SK-N-SH treated with all-trans-retinoic acid at 6 μM for 48 hours (cell line): ENCODE data around the gene NADK.

Experiments
- ATAC-seq: fragments of 200-7000 bp; cut with Tn5 transposase; 3 replicates; pipeline ENCODE4 v1.9.1; 2020; ENCODE audit warnings: mild to moderate bottlenecking, moderate library complexity
- ARNTL ChIP-seq: fragments of 450-650 bp; formaldehyde crosslinking; IDR thresholded peaks from 2 replicates; pipeline ENCODE4 v1.5.0; 2020; ENCODE audit warnings: low read depth, mild to moderate bottlenecking, moderate library complexity, borderline replicate concordance
- BACH2 ChIP-seq: fragments of 250-450 bp; sonication (Bioruptor Pico); IDR thresholded peaks from 2 replicates; pipeline ENCODE4 v1.9.0; 2021; ENCODE audit warnings: mild to moderate bottlenecking, borderline replicate concordance
- CREB5 ChIP-seq: fragments of 250-450 bp; sonication (Bioruptor Pico); IDR thresholded peaks from 2 replicates; pipeline ENCODE4 v1.5.1; 2020; ENCODE audit warnings: low read depth, mild to moderate bottlenecking, moderate library complexity
- CSDC2 ChIP-seq: fragments of 250-450 bp; sonication (Bioruptor Pico); IDR thresholded peaks from 2 replicates; pipeline ENCODE4 v1.5.0; 2020; ENCODE audit warnings: mild to moderate bottlenecking, moderate library complexity
- ESRRG ChIP-seq: fragments of 250-450 bp; sonication (Bioruptor Pico); IDR thresholded peaks from 2 replicates; pipeline ENCODE4 v1.6.1; 2021; ENCODE audit warnings: mild to moderate bottlenecking
- GLIS3 ChIP-seq: fragments of 250-450 bp; sonication (Bioruptor Pico); IDR thresholded peaks from 2 replicates; pipeline ENCODE4 v1.5.0; 2020; ENCODE audit warnings: mild to moderate bottlenecking, moderate library complexity
- ISL1 ChIP-seq: fragments of 250-450 bp; sonication (Bioruptor Pico); IDR thresholded peaks from 2 replicates; pipeline ENCODE4 v2.1.2; 2022; ENCODE audit warnings: mild to moderate bottlenecking, moderate library complexity
- OSR1 ChIP-seq: fragments of 250-450 bp; sonication (Bioruptor Pico); IDR thresholded peaks from 2 replicates; pipeline ENCODE4 v1.8.0; 2022; ENCODE audit warnings: moderate library complexity, mild to moderate bottlenecking, inconsistent platforms
- PATZ1 ChIP-seq: fragments of 250-450 bp; sonication (Bioruptor Pico); IDR thresholded peaks from 2 replicates; pipeline ENCODE4 v1.8.0; 2020; ENCODE audit warnings: mild to moderate bottlenecking, moderate library complexity, borderline replicate concordance
- PPARA ChIP-seq: fragments of 250-450 bp; sonication (Bioruptor Pico); IDR thresholded peaks from 2 replicates; pipeline ENCODE4 v1.5.0; 2020; ENCODE audit warnings: mild to moderate bottlenecking, borderline replicate concordance
- RARB ChIP-seq: fragments of 250-450 bp; sonication (Bioruptor Pico); IDR thresholded peaks from 2 replicates; pipeline ENCODE4 v1.8.0; 2021; ENCODE audit warnings: mild to moderate bottlenecking, moderate library complexity
- SNAI2 ChIP-seq: fragments of 250-450 bp; sonication (Bioruptor Pico); IDR thresholded peaks from 2 replicates; pipeline ENCODE4 v1.5.0; 2020; ENCODE audit warnings: mild to moderate bottlenecking, moderate library complexity
- TCF4 ChIP-seq: fragments of 250-450 bp; sonication (Bioruptor Pico); IDR thresholded peaks from 2 replicates; pipeline ENCODE4 v1.8.0; 2021; ENCODE audit warnings: mild to moderate bottlenecking, moderate library complexity, borderline replicate concordance
- TOX ChIP-seq: fragments of 250-450 bp; sonication (Bioruptor Pico); IDR thresholded peaks from 2 replicates; pipeline ENCODE4 v1.8.0; 2021; ENCODE audit warnings: mild to moderate bottlenecking, moderate library complexity, borderline replicate concordance
- TSHZ2 ChIP-seq: fragments of 250-450 bp; sonication (Bioruptor Pico); IDR thresholded peaks from 2 replicates; pipeline ENCODE4 v1.5.0; 2020; ENCODE audit warnings: mild to moderate bottlenecking, moderate library complexity
- ZC3H10 ChIP-seq: fragments of 250-450 bp; sonication (Bioruptor Pico); IDR thresholded peaks from 2 replicates; pipeline ENCODE4 v1.5.1; 2021; ENCODE audit warnings: mild to moderate bottlenecking, moderate library complexity
- ZFP30 ChIP-seq: fragments of 450-650 bp; formaldehyde crosslinking; IDR thresholded peaks from 2 replicates; pipeline ENCODE4 v1.5.0; 2022; ENCODE audit warnings: mild to moderate bottlenecking, moderate library complexity
- ZNF565 ChIP-seq: fragments of 450-650 bp; formaldehyde crosslinking; conservative IDR thresholded peaks from 2 replicates; pipeline ENCODE4 v1.5.0; 2020; ENCODE audit warnings: low read depth, mild to moderate bottlenecking, moderate library complexity
- ZNF70 ChIP-seq: fragments of 450-650 bp; formaldehyde crosslinking; IDR thresholded peaks from 2 replicates; pipeline ENCODE4 v1.5.0; 2020; ENCODE audit warnings: mild to moderate bottlenecking, moderate library complexity
- ZNF8 ChIP-seq: fragments of 450-650 bp; formaldehyde crosslinking; IDR thresholded peaks from 2 replicates; pipeline ENCODE4 v1.5.0; 2020; ENCODE audit warnings: mild to moderate bottlenecking, moderate library complexity
- TF ChIP-seq, protein P1 (sequence below): fragments of 250-450 bp; sonication (Bioruptor Pico); IDR thresholded peaks from 2 replicates; pipeline ENCODE4 v1.8.0; 2021; ENCODE audit warnings: low read depth, mild to moderate bottlenecking, moderate library complexity, borderline replicate concordance

NADK gene

DNA sequence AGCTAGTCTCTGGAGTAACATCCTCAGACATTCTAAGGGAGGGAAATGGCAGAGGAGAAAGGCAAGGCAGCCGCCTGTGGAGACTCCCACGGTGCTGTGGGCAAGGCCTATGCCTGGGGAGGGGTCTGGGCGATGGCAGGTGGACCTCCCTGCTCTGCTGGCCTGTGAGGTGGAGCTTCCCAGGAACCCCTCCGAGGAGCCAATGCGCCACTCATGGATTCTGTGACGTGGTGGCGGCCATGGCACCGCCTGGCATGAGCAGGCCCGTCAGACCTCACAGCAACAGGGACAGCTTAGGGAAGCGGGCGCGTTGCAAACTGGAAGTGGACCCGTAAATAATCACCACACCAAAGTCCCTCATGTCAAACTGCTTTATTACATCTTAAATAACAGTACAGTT, 6.7 kb upstream of the NADK start (continued):
- TF ChIP-seq BACH2 (CRISPR knock-in tag) = no peak
- no peak for TF ChIP-seq ARNTL (CRISPR knock-in tag)
- no peak for TF ChIP-seq ISL1
- TF ChIP-seq TOX (CRISPR knock-in tag) = no peak
- no peak for TF ChIP-seq TSHZ2 (CRISPR knock-in tag)
- no peak for TF ChIP-seq CSDC2
- TF ChIP-seq TCF4 (CRISPR knock-in tag) = no peak
- TF ChIP-seq PPARA = no peak
- no peak for TF ChIP-seq ZNF70
- TF ChIP-seq ZNF565 (CRISPR knock-in tag) = no peak
- TF ChIP-seq OSR1 (CRISPR knock-in tag) = no peak
- TF ChIP-seq ESRRG (CRISPR knock-in tag) = no peak
- TF ChIP-seq ZFP30 = no peak

GRCh38 chr1:1783320-1783719, 5.0 kb upstream of the NADK start:
- no peak for ATAC-seq
- TF ChIP-seq RARB (CRISPR knock-in tag) = no peak
- TF ChIP-seq ZFP30 = no peak
- no peak for TF ChIP-seq TCF4 (CRISPR knock-in tag)
- TF ChIP-seq TSHZ2 (CRISPR knock-in tag) = no peak
- TF ChIP-seq, protein P1, sequence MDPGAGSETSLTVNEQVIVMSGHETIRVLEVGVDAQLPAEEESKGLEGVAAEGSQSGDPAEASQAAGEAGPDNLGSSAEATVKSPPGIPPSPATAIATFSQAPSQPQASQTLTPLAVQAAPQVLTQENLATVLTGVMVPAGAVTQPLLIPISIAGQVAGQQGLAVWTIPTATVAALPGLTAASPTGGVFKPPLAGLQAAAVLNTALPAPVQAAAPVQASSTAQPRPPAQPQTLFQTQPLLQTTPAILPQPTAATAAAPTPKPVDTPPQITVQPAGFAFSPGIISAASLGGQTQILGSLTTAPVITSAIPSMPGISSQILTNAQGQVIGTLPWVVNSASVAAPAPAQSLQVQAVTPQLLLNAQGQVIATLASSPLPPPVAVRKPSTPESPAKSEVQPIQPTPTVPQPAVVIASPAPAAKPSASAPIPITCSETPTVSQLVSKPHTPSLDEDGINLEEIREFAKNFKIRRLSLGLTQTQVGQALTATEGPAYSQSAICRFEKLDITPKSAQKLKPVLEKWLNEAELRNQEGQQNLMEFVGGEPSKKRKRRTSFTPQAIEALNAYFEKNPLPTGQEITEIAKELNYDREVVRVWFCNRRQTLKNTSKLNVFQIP = no peak
- no peak for TF ChIP-seq BACH2 (CRISPR knock-in tag)
- TF ChIP-seq SNAI2 (CRISPR knock-in tag) = no peak
- TF ChIP-seq ZNF8 (CRISPR knock-in tag) = no peak
- TF ChIP-seq PATZ1 (CRISPR knock-in tag) = no peak
- no peak for TF ChIP-seq ISL1
- TF ChIP-seq CREB5 = no peak
- no peak for TF ChIP-seq PPARA
- no peak for TF ChIP-seq ZC3H10 (CRISPR knock-in tag)
- no peak for TF ChIP-seq ZNF565 (CRISPR knock-in tag)
- TF ChIP-seq ARNTL (CRISPR knock-in tag) = no peak
- TF ChIP-seq GLIS3 (CRISPR knock-in tag) = no peak
- TF ChIP-seq ESRRG (CRISPR knock-in tag) = no peak
- TF ChIP-seq TOX (CRISPR knock-in tag) = no peak
- TF ChIP-seq, all 23 proteins: peak for 0
